ENCODE results near the gene ACOXL.

The ACOXL gene

GRCh38 chr2:110796716-110797301, 64.4 kb downstream of the ACOXL start:
- no peak for DNase-seq

GRCh38 chr2:110799376-110799775, 67.0 kb downstream of the ACOXL start:
- DNase-seq = no peak

- DNase-seq = no peak
Observed at GRCh38 chr2:110800611-110801402, 68.4 kb downstream of the ACOXL start.

GRCh38 chr2:110802208-110802932, 70.0 kb downstream of the ACOXL start:
- DNase-seq = no peak

- no peak for DNase-seq
Observed at GRCh38 chr2:110804433-110804832, 72.1 kb downstream of the ACOXL start.

- peak; percentile 73 for DNase-seq
Observed at GRCh38 chr2:110804915-110805314, 72.5 kb downstream of the ACOXL start.

- no peak for DNase-seq
Observed at GRCh38 chr2:110805894-110806452, 73.6 kb downstream of the ACOXL start.

GRCh38 chr2:110807522-110807921, 75.1 kb downstream of the ACOXL start:
- no peak for DNase-seq

GRCh38 chr2:110810404-110810803, 78.0 kb downstream of the ACOXL start:
- DNase-seq = no peak

GRCh38 chr2:110812726-110813645, 80.6 kb downstream of the ACOXL start:
- DNase-seq = no peak

- DNase-seq = no peak
Observed at GRCh38 chr2:110813896-110814295, 81.5 kb downstream of the ACOXL start.

GRCh38 chr2:110815938-110816337, 83.6 kb downstream of the ACOXL start:
- DNase-seq = no peak

- DNase-seq = no peak
Observed at GRCh38 chr2:110816404-110817365, 84.3 kb downstream of the ACOXL start.

- DNase-seq = no peak
Observed at GRCh38 chr2:110818767-110819481, 86.6 kb downstream of the ACOXL start.

- DNase-seq = no peak
Observed at GRCh38 chr2:110819711-110820110, 87.3 kb downstream of the ACOXL start.

- no peak for DNase-seq
Observed at GRCh38 chr2:110820128-110820527, 87.8 kb downstream of the ACOXL start.

GRCh38 chr2:110823165-110823564, 90.8 kb downstream of the ACOXL start:
- no peak for DNase-seq

GRCh38 chr2:110827511-110827910, 95.1 kb downstream of the ACOXL start:
- no peak for DNase-seq

- DNase-seq = no peak
Observed at GRCh38 chr2:110828330-110828729, 96.0 kb downstream of the ACOXL start.

GRCh38 chr2:110829413-110830146, 97.2 kb downstream of the ACOXL start:
- DNase-seq = no peak
